Sigmoid colon (tissue), 7 donors: Measurements from ENCODE around the gene NADSYN1. TPM values are rescaled to one million over a fixed set of nuclear protein-coding genes. Genes with fewer than 3 reads are reported as not detected.
A peak's percentile ranks its signal among the peaks of the same experiment; 100 is the strongest.

Experiments used
- DNase-seq: peaks from one replicate; pipeline ENCODE4 v3.0.0-alpha.2; 2019
- H3K27ac ChIP-seq, 4 donors: fragments of 200-600 bp; sonication (generic); one replicate each; pipeline ENCODE4 v1.5.1; 2016 to 2019; ENCODE audit warnings: mild to moderate bottlenecking in 1 of 4
- H3K27me3 ChIP-seq, 3 donors: fragments of 200-600 bp; sonication (generic); one replicate each; pipeline ENCODE4 v1.5.1; 2019; ENCODE audit warnings: mild to moderate bottlenecking in 1 of 3
- H3K36me3 ChIP-seq, 4 donors: fragments of 200-600 bp; sonication (generic); one replicate each; pipeline ENCODE4 v1.5.1; 2016 to 2019
- H3K4me1 ChIP-seq, 4 donors: fragments of 200-600 bp; sonication (generic); one replicate each; pipeline ENCODE4 v1.5.1; 2017 to 2019
- H3K4me3 ChIP-seq, 4 donors: fragments of 200-600 bp; sonication (generic); one replicate each; pipeline ENCODE4 v1.5.1; 2017 to 2019; ENCODE audit warnings: mild to moderate bottlenecking in 2 of 4, moderate library complexity in 1 of 4
- H3K9me3 ChIP-seq, 4 donors: fragments of 200-600 bp in 3 of 4; sonication (generic) in 3 of 4; one replicate each; pipeline versions ENCODE4 v1.5.1 to v1.6.1; 2013 to 2019
- CTCF ChIP-seq, 4 experiments: fragments of 450-650 bp in 3 of 4; fragments of 200-600 bp in 1 of 4; IDR thresholded peaks; one replicate each; pipeline ENCODE4 v1.5.1; 2016 to 2019; ENCODE audit warnings: antibody characterized with exemption in 4 of 4, mild to moderate bottlenecking in 3 of 4, moderate library complexity in 2 of 4
- EP300 ChIP-seq, 4 donors: sonication (generic); formaldehyde crosslinking; IDR thresholded peaks; one replicate each; pipeline ENCODE4 v1.6.1; 2017; ENCODE audit warnings: antibody characterized with exemption in 4 of 4
- POLR2A ChIP-seq, 2 donors: fragments of 450-650 bp; IDR thresholded peaks; one replicate each; pipeline ENCODE4 v1.6.1; 2016; ENCODE audit warnings: antibody characterized with exemption in 2 of 2, mild to moderate bottlenecking in 2 of 2, moderate library complexity in 2 of 2
- POLR2AphosphoS5 ChIP-seq, 4 donors: sonication (generic); formaldehyde crosslinking; IDR thresholded peaks; one replicate each; pipeline ENCODE4 v1.6.1; 2017; ENCODE audit warnings: antibody characterized with exemption in 4 of 4
- WGBS, 2 donors: extraction: QIAGEN DNeasy Blood & Tissue Kit; methylation state at CpG; one replicate each; pipeline ENCODE4 v1.1.7; 2013; 5-methylcytosine and 5-hydroxymethylcytosine counted together
- intact Hi-C: fragments of 100-400 bp; cut with DNase I; formaldehyde crosslinking; loops from one replicate; pipeline ENCODE4 v1.15.1; 2023
- polyA plus RNA-seq, 3 donors: library from polyadenylated mRNA; stranded (reverse); fragments of 200-250 nt; gene quantifications; one replicate each; pipeline ENCODE4 v1.2.3, GENCODE V29; 2013
- total RNA-seq, 4 donors: library from RNA; depleted of rRNA; stranded (reverse); fragments of >200 nt; gene quantifications; one replicate each; pipeline ENCODE4 v1.1.0, GENCODE V29; 2016
- donor health status: healthy with polysubstance abuse.
- donor health status: Bipolar disorder and iron deficiency.
- donor health status: healthy.

Gene NADSYN1
- total and polyA plus RNA-seq, 7 donors: 24.6 to 136 (median 42.5) TPM

GRCh38 chr11:71432761-71433647 is 20.0 kb upstream of the NADSYN1 start:
- peaks cover 0 to 2% (median 0%) of the 10 kb centered on the region in 4 donors for H3K9me3 ChIP-seq
- H3K27ac ChIP-seq: peak overlapping the region in 2 of 4 donors; percentile 22 to 39
- DNase-seq: no peak
- WGBS, 2 donors: 68 to 77% methylated on average over 7 of the region's 7 CpGs
- H3K4me1 ChIP-seq: no peaks in the 10 kb centered on the region
- no peak for TF ChIP-seq POLR2A (IDR thresholded peaks at IDR 0.05)
- no peak for TF ChIP-seq POLR2AphosphoS5 (IDR thresholded peaks at IDR 0.05)
- no peak for TF ChIP-seq EP300 (IDR thresholded peaks at IDR 0.05)
- no peak for TF ChIP-seq CTCF (IDR thresholded peaks at IDR 0.05)
- H3K4me3 ChIP-seq: no peak overlapping the region
- intact Hi-C loops: no loop called here
- H3K27me3 ChIP-seq: no peaks in the 10 kb centered on the region
- peaks cover 0 to 18% (median 0%) of the 10 kb centered on the region in 4 donors for H3K36me3 ChIP-seq

- no peak for DNase-seq
- 51 to 78% methylated on average over 19 of the region's 19 CpGs for WGBS, 2 donors
- Histone ChIP-seq H3K27ac (peak overlapping the region in 1 of 4 donors; percentile 39), H3K27me3 (no peaks in the 10 kb centered on the region), H3K4me1 (no peaks in the 10 kb centered on the region), H3K36me3 (peaks cover 0 to 25% (median under 1%) of the 10 kb centered on the region in 4 donors), H3K9me3 (no peaks in the 10 kb centered on the region), H3K4me3 (no peak overlapping the region)
- intact Hi-C loops: no loop called here
- TF ChIP-seq CTCF (IDR thresholded peaks at IDR 0.05) (no peak), POLR2A (IDR thresholded peaks at IDR 0.05) (no peak), EP300 (IDR thresholded peaks at IDR 0.05) (no peak), POLR2AphosphoS5 (IDR thresholded peaks at IDR 0.05) (peak in 1 of 4 donors; percentile 18)
These were observed 19.2 kb upstream of the NADSYN1 start for GRCh38 chr11:71433648-71434450.

GRCh38 chr11:71434576-71435130 is 18.4 kb upstream of the NADSYN1 start:
- no peaks in the 10 kb centered on the region for H3K9me3 ChIP-seq
- no peak for DNase-seq
- H3K27ac ChIP-seq: no peak overlapping the region
- no peaks in the 10 kb centered on the region for H3K27me3 ChIP-seq
- H3K4me3 ChIP-seq: no peak overlapping the region
- TF ChIP-seq POLR2AphosphoS5 (IDR thresholded peaks at IDR 0.05) (no peak), EP300 (IDR thresholded peaks at IDR 0.05) (no peak), CTCF (IDR thresholded peaks at IDR 0.05) (no peak), POLR2A (IDR thresholded peaks at IDR 0.05) (no peak)
- intact Hi-C loops: no loop called here
- no peaks in the 10 kb centered on the region for H3K4me1 ChIP-seq
- peaks cover 0 to 30% (median 1%) of the 10 kb centered on the region in 4 donors for H3K36me3 ChIP-seq
- 76 to 84% methylated on average over 18 of the region's 18 CpGs for WGBS, 2 donors

- no peaks in the 10 kb centered on the region for H3K4me1 ChIP-seq
- no peaks in the 10 kb centered on the region for H3K9me3 ChIP-seq
- DNase-seq: no peak
- intact Hi-C loops: no loop called here
- 96% methylated on average over 39 of the region's 39 CpGs for WGBS, 2 donors
- peaks cover 0 to 32% (median 1%) of the 10 kb centered on the region in 4 donors for H3K36me3 ChIP-seq
- H3K27ac ChIP-seq: no peak overlapping the region
- no peaks in the 10 kb centered on the region for H3K27me3 ChIP-seq
- no peak for TF ChIP-seq POLR2A (IDR thresholded peaks at IDR 0.05)
- TF ChIP-seq EP300 (IDR thresholded peaks at IDR 0.05): no peak
- no peak for TF ChIP-seq POLR2AphosphoS5 (IDR thresholded peaks at IDR 0.05)
- no peak for TF ChIP-seq CTCF (IDR thresholded peaks at IDR 0.05)
- H3K4me3 ChIP-seq: no peak overlapping the region
These were observed 17.6 kb upstream of the NADSYN1 start for GRCh38 chr11:71435278-71435951.
